Measurements from ENCODE around the gene MCOLN1. TPM values are rescaled to one million over a fixed set of nuclear protein-coding genes. Genes with fewer than 3 reads are reported as not detected.
"Not testable (repeated sequence)": the region's sequence is repeated elsewhere in the genome, so short reads cannot be mapped to it uniquely, and the experiment has no call there.

MCOLN1 gene
- polyA plus RNA-seq, 6 donors from 2014 or later, result 5.0 to 8.9 (median 6.7) TPM

GRCh38 chr19:7533925-7534480 lies 11.6 kb downstream of the MCOLN1 start:
- Mint-ChIP-seq H3K9me3 (no peaks in the 10 kb centered on the region), H3K4me1 (peaks cover 19 to 50% (median 37%) of the 10 kb centered on the region in 3 donors), H3K36me3 (peaks cover 5 to 6% of the 10 kb centered on the region in 2 donors), H3K4me3 (peak overlapping the region; percentile 88 to 98 (median 96)), H3K27ac (peak overlapping the region; percentile 50 to 96 (median 89)), H3K27me3 (no peaks in the 10 kb centered on the region)
- ATAC-seq (ENCODE audit: low read depth in 2 of 2), result peak; percentile 51 to 55
- peak; percentile 71 for DNase-seq

- peak overlapping the region; percentile 80 to 96 (median 91) for H3K27ac Mint-ChIP-seq
- peak overlapping the region; percentile 88 to 98 (median 96) for H3K4me3 Mint-ChIP-seq
- peaks cover 5 to 6% of the 10 kb centered on the region in 2 donors for H3K36me3 Mint-ChIP-seq
- ATAC-seq (ENCODE audit: low read depth in 2 of 2) (peak; percentile 8 to 12), DNase-seq (no peak)
- H3K9me3 Mint-ChIP-seq, result no peaks in the 10 kb centered on the region
- no peaks in the 10 kb centered on the region for H3K27me3 Mint-ChIP-seq
- H3K4me1 Mint-ChIP-seq, result peaks cover 17 to 47% (median 36%) of the 10 kb centered on the region in 3 donors
These were observed 12.2 kb downstream of the MCOLN1 start for GRCh38 chr19:7534531-7535046.

- peak; percentile 76 for ATAC-seq (ENCODE audit: low read depth in 2 of 2)
- H3K27ac Mint-ChIP-seq, result peak within 1 kb of the TSS; percentile 89 to 96 (median 94)
- peaks cover 17 to 44% (median 36%) of the 10 kb centered on the region in 3 donors for H3K4me1 Mint-ChIP-seq
- H3K27me3 Mint-ChIP-seq, result no peaks in the 10 kb centered on the region
- peak within 1 kb of the TSS; percentile 88 to 98 (median 96) for H3K4me3 Mint-ChIP-seq
- H3K36me3 Mint-ChIP-seq, result peaks cover 5 to 6% of the 10 kb centered on the region in 2 donors
- DNase-seq, result peak; percentile 92
- no peaks in the 10 kb centered on the region for H3K9me3 Mint-ChIP-seq
These were observed 12.9 kb downstream of the MCOLN1 start, which contains the start of gene PNPLA6 for GRCh38 chr19:7535047-7535997. PNPLA6 (plus strand) TSS chr19:7535717; CDS start chr19:7535789, 72 bp downstream.

DNA sequence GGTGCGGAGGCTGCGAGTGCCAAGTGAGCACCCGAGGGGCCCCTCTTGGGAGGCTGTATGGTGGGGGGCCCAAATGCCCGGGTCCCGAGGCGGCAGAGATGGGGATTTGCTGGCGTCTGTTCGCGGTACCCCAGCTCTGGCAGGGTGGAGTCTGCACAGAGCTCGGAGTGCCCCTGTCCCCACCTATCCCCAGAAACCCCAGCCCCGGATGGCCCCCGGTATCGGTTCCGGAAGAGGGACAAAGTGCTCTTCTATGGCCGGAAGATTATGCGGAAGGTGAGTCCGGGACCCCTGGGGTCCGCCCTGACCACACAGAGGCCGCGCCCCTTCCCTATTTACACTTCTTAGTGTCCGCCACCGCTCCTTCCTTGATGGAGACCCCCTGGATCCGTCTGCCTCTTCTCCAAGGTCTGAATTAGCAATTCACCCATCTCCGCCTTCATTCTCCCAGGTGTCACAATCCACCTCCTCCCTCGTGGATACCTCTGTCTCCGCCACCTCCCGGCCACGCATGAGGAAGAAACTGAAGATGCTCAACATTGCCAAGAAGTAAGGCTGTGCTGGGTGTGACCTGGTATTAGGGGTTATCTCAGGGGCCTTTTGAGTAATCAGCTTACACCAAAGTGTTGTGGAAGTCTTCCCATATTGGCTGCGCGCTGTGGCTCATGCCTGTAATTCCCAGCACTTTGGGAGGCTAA lies 13.7 kb downstream of the MCOLN1 start:
- Mint-ChIP-seq H3K27me3 (no peaks in the 10 kb centered on the region), H3K27ac (peak overlapping the region; percentile 76 to 96 (median 90)), H3K4me3 (peak overlapping the region; percentile 88 to 98 (median 96)), H3K9me3 (no peaks in the 10 kb centered on the region), H3K4me1 (peaks cover 17 to 42% (median 36%) of the 10 kb centered on the region in 3 donors), H3K36me3 (peaks cover 5 to 7% of the 10 kb centered on the region in 2 donors)
- peak; percentile 2 to 4 for ATAC-seq (ENCODE audit: low read depth in 2 of 2)
- DNase-seq, result no peak

DNA sequence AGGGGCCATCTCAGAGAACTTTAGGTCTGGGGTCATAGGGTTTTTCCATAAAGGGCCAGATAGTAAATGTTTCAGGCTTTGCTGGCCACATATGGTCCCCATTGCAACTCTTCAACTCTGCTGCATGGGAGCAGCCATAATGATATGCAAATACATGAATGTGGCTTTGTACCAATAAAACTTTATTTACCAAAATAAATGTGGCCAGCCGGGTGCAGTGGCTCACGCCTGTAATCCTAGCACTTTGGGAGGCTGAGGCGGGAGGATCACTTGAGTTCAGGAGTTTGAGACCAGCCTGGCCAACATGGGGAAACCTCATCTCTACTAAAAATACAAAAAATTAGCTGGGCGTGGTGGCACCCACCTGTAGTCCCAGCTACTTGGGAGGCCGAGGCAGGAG lies 16.6 kb downstream of the MCOLN1 start:
- H3K4me3 Mint-ChIP-seq, DNase-seq, H3K27ac Mint-ChIP-seq: not testable (repeated sequence)

DNA sequence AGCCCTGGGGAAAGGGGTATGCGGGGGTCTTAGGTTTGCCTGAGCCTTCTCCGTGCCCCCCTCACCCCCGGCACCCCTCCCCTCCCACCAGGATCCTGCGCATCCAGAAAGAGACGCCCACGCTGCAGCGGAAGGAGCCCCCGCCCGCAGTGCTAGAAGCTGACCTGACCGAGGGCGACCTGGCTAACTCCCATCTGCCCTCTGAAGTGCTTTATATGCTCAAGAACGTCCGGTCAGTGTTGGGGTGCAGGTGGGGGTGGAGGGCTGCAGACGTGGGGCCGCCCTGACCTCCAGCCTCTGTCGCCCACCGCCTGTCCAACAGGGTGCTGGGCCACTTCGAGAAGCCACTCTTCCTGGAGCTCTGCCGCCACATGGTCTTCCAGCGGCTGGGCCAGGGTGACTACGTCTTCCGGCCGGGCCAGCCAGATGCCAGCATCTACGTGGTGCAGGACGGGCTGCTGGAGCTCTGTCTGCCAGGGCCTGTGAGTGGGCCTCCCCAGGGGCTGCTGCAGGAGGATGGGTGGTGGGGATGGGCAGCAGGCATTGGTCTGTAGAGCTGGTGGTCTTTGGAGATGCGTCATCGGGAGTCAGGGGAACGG lies 17.5 kb downstream of the MCOLN1 start:
- Mint-ChIP-seq H3K4me1 (peaks cover 12 to 33% (median 28%) of the 10 kb centered on the region in 3 donors), H3K36me3 (peaks cover 5 to 7% of the 10 kb centered on the region in 2 donors), H3K27me3 (no peaks in the 10 kb centered on the region), H3K9me3 (no peaks in the 10 kb centered on the region), H3K27ac (no peak overlapping the region), H3K4me3 (peak overlapping the region in 1 of 8 donors; percentile 18)
- ATAC-seq (ENCODE audit: low read depth in 2 of 2) (no peak), DNase-seq (no peak)

More for the DNA sequence above, 16.6 kb downstream of the MCOLN1 start:
- peaks cover 17 to 41% (median 29%) of the 10 kb centered on the region in 3 donors for H3K4me1 Mint-ChIP-seq
- H3K27me3 Mint-ChIP-seq; H3K9me3 Mint-ChIP-seq; H3K36me3 Mint-ChIP-seq; ATAC-seq (ENCODE audit: low read depth in 2 of 2): not testable (repeated sequence)

DNA sequence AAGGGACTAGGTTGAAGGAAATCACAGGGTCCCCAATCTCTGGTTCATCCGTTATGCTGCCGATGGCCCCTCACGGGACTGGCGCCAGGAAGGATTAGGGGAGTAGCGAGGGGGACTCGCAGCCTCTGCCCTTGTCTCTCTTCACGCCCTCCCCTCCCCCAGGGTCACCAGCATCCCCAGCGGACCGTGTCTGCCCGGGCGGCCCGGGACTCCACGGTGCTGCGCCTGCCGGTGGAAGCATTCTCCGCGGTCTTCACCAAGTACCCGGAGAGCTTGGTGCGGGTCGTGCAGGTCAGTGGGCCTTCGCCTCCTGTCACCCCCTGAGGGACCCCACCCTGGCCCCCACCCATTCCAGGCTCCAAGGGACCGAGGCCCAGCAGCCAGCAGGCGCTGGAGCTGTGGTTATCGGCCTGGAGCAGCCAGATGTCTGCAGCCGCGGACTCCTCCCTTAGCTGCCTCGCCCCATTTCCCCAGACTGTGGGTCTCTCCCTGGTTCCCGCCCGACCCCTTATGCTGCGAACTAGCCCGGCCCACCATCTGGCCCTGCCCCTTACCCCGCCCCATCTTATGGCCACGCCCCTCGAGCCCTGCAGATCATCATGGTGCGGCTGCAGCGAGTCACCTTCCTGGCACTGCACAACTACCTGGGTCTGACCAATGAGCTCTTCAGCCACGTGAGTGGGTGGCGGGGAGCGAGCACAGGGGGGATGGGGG lies 18.5 kb downstream of the MCOLN1 start:
- no peaks in the 10 kb centered on the region for H3K27me3 Mint-ChIP-seq
- no peak overlapping the region for H3K4me3 Mint-ChIP-seq
- no peak for DNase-seq

DNA sequence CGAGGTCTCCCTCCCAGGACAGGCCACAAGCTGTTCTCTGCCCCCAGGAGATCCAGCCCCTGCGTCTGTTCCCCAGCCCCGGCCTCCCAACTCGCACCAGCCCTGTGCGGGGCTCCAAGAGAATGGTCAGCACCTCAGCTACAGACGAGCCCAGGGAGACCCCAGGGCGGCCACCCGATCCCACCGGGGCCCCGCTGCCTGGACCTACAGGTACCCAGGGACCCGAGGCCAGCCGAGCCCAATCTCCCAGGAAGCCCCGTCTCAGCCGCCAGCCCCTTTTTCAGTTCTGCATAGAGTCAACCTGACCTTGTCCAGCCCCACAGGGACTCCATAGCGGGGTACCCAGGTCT lies 19.0 kb downstream of the MCOLN1 start:
- DNase-seq (no peak), ATAC-seq (ENCODE audit: low read depth in 2 of 2) (no peak)
- Mint-ChIP-seq H3K27ac (no peak overlapping the region), H3K4me1 (peaks cover 17 to 34% (median 33%) of the 10 kb centered on the region in 3 donors), H3K9me3 (no peaks in the 10 kb centered on the region), H3K36me3 (peaks cover 5 to 7% of the 10 kb centered on the region in 2 donors), H3K27me3 (no peaks in the 10 kb centered on the region), H3K4me3 (no peak overlapping the region)

More for the DNA sequence above, 18.5 kb downstream of the MCOLN1 start:
- no peak for ATAC-seq (ENCODE audit: low read depth in 2 of 2)
- Mint-ChIP-seq H3K36me3 (peaks cover 5 to 7% of the 10 kb centered on the region in 2 donors), H3K4me1 (peaks cover 18 to 36% (median 36%) of the 10 kb centered on the region in 3 donors), H3K9me3 (no peaks in the 10 kb centered on the region), H3K27ac (no peak overlapping the region)

GRCh38 chr19:7541828-7542443 lies 19.5 kb downstream of the MCOLN1 start:
- H3K4me3 Mint-ChIP-seq, result peak overlapping the region in 2 of 8 donors; percentile 16 to 18
- DNase-seq, result no peak
- no peak for ATAC-seq (ENCODE audit: low read depth in 2 of 2)
- H3K4me1 Mint-ChIP-seq, result peaks cover 14 to 29% (median 29%) of the 10 kb centered on the region in 3 donors
- H3K36me3 Mint-ChIP-seq, result peaks cover 5 to 7% of the 10 kb centered on the region in 2 donors
- no peak overlapping the region for H3K27ac Mint-ChIP-seq
- H3K9me3 Mint-ChIP-seq, result no peaks in the 10 kb centered on the region
- no peaks in the 10 kb centered on the region for H3K27me3 Mint-ChIP-seq

DNA sequence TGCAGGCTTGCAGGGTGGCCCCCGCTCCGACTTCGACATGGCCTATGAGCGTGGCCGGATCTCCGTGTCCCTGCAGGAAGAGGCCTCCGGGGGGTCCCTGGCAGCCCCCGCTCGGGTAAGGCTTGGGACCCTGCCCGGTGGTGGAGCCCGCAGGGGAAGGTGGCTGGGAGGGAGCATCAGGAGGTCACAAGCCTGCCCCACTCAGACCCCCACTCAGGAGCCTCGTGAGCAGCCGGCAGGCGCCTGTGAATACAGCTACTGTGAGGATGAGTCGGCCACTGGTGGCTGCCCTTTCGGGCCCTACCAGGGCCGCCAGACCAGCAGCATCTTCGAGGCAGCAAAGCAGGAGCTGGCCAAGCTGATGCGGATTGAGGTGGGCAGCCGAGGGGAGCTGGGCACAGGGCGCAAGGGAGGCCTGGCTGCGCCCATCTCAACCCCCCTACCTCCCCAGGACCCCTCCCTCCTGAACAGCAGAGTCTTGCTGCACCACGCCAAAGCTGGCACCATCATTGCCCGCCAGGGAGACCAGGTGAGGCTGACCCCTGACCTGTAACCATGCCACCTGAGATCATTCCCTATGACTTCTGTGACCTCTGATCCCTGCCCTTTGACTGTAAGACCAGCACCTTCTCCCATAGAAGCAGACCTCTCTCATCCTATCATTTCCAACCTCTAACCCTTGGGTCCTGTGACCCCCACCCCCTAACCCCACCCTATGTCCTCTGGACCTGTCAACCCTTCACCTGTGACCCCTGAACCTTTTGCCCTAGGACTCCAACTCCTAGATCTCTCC lies 20.3 kb downstream of the MCOLN1 start:
- no peaks in the 10 kb centered on the region for H3K27me3 Mint-ChIP-seq
- peaks cover 10 to 23% (median 22%) of the 10 kb centered on the region in 3 donors for H3K4me1 Mint-ChIP-seq
- ATAC-seq (ENCODE audit: low read depth in 2 of 2), result no peak
- H3K9me3 Mint-ChIP-seq, result no peaks in the 10 kb centered on the region
- H3K27ac Mint-ChIP-seq, result peak overlapping the region in 4 of 6 donors; percentile 14 to 94 (median 61)
- peak overlapping the region in 3 of 8 donors; percentile 9 to 35 (median 18) for H3K4me3 Mint-ChIP-seq
- DNase-seq, result no peak
- peaks cover 5 to 7% of the 10 kb centered on the region in 2 donors for H3K36me3 Mint-ChIP-seq

- peaks cover 10 to 21% (median 18%) of the 10 kb centered on the region in 3 donors for H3K4me1 Mint-ChIP-seq
- H3K27me3 Mint-ChIP-seq, result no peaks in the 10 kb centered on the region
- ATAC-seq (ENCODE audit: low read depth in 2 of 2) (no peak), DNase-seq (no peak)
- H3K9me3 Mint-ChIP-seq, result no peaks in the 10 kb centered on the region
- H3K36me3 Mint-ChIP-seq, result peaks cover 0 to 7% of the 10 kb centered on the region in 2 donors
- peak overlapping the region in 1 of 6 donors; percentile 54 for H3K27ac Mint-ChIP-seq
- H3K4me3 Mint-ChIP-seq, result no peak overlapping the region
These were observed 22.2 kb downstream of the MCOLN1 start for GRCh38 chr19:7544626-7545025.

All from naive B cell (primary cell).